Stimulated activated effector memory CD8-positive, alpha-beta T cell treated with anti-CD3 and anti-CD28 coated beads, Interleukin-12 subunit alpha, Interleukin-12 subunit beta, amount 100 ng/mL, for 72 hours (primary cell): Measurements from ENCODE around the gene TRIM71.
"Not testable (repeated sequence)": the region's sequence is repeated elsewhere in the genome, so short reads cannot be mapped to it uniquely, and the experiment has no call there.

Experiments used
- ATAC-seq: fragments of 150-1000 bp; cut with Tn5 transposase; 2 replicates; pipeline ENCODE4 v1.10.0; 2021
- DNase-seq, 2 donors: peaks; one replicate each; pipeline ENCODE4 v3.0.0; 2021 to 2022; ENCODE audit warnings: low spot score in 2 of 2
- H3K27ac Mint-ChIP-seq: one replicate; pipeline ENCODE4 v1.8.0; 2022; ENCODE audit warnings: mild to moderate bottlenecking, mixed read lengths
- H3K36me3 Mint-ChIP-seq: one replicate; pipeline ENCODE4 v1.8.0; 2022; ENCODE audit warnings: mild to moderate bottlenecking, mixed read lengths
- H3K4me1 Mint-ChIP-seq: one replicate; pipeline ENCODE4 v1.8.0; 2022; ENCODE audit warnings: mixed read lengths
- H3K4me3 Mint-ChIP-seq: one replicate; pipeline ENCODE4 v1.8.0; 2022; ENCODE audit warnings: mild to moderate bottlenecking, mixed read lengths
- H3K9me3 Mint-ChIP-seq: one replicate; pipeline ENCODE4 v1.8.0; 2022; ENCODE audit warnings: mixed read lengths

TRIM71 gene

DNA sequence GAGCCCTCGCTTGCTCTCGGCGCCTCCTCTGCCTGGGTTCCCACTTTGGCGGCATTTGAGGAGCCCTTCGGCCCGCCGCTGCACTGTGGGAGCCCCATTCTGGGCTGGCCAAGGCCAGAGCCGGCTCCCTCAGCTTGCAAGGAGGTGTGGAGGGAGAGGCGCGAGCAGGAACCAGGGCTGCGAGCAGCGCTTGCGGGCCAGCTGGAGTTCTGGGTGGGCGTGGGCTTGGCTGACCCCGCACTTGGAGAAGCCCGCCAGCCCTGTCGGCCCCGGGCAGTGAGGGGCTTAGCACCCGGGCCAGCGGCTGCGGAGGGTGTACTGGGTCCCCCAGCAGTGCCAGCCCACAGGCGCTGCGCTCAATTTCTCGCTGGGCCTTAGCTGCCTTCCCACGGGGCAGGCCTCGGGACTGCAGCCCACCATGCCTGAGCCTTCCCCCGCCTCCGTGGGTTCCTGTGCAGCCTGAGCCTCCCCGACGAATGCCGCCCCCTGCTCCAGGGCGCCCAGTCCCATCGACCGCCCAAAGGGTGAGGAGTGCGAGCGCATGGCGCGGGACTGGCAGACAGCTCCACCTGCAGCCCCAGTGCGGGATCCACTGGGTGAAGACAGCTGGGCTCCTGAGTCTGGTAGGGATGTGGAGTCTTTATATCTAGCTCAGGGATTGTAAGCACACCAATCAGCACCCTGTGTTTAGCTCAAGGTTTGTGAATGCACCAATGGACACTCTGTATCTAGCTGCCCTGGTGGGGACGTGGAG, 121.9 kb downstream of the TRIM71 start:
- not testable (repeated sequence) for H3K9me3 Mint-ChIP-seq, DNase-seq, H3K4me3 Mint-ChIP-seq, H3K4me1 Mint-ChIP-seq, ATAC-seq, H3K36me3 Mint-ChIP-seq, H3K27ac Mint-ChIP-seq

DNA sequence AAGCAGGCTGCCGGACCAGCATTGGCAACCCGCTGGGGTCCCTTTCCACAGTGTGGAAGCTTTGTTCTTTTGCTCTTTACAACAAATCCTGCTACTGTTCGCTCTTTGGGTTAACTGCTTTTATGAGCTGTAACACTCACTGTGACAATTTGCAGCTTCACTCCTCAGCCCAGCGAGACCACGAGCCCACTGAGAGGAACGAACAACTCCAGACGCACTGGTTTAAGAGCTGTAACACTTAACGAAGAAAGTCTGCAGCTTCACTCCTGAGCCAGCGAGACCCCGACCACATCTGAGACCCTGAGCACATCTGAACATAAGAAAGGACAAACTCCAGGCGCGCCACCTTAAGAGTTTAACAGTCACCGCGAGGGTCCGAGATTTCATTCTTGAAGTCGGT, 122.9 kb downstream of the TRIM71 start:
- Mint-ChIP-seq H3K27ac (no peak overlapping the region), H3K9me3 (no peaks in the 10 kb centered on the region), H3K4me1 (no peaks in the 10 kb centered on the region), H3K36me3 (no peaks in the 10 kb centered on the region), H3K4me3 (no peak overlapping the region)
- DNase-seq = no peak
- ATAC-seq = no peak

DNA sequence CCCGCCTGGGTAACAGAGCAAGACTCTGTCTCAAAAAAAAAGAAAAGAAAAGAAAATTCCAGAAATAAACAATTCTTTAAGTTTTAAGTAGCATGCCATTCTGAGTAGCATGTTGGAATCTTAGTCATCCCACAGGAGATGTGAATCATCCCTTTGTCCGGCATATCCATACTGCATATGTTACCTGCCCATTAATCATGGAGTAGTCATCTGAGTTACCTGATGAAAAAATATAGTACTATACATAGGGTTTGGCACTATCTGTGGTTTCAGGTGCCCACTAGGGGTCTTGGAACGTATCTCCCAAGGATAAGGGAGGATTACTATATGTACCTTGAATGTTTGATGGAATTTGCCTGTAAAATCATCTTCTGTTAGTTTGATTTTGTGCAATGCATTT, 127.3 kb downstream of the TRIM71 start:
- DNase-seq = no peak
- Mint-ChIP-seq H3K9me3 (no peaks in the 10 kb centered on the region), H3K27ac (no peak overlapping the region), H3K4me1 (peaks cover 11% of the 10 kb centered on the region), H3K4me3 (no peak overlapping the region), H3K36me3 (no peaks in the 10 kb centered on the region)
- no peak for ATAC-seq

DNA sequence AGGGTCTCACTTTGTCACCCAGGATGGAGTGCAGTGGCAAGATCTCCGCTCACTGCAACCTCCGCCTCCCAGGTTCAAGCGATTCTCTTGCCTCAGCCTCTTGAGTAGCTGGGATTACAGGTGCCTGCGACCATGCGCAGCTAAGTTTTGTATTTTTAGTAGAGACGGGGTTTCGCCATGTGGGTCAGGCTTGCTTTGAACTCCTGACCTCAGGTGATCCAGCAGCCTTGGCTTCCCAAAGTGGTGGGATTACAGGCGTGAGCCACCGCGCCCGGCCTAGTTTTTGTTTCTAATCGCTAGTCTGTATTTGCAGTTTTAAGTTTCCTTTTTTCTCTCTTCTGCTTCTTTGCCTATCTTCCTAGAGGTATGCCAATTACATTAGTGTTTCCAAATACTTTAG, 127.8 kb downstream of the TRIM71 start:
- H3K4me3 Mint-ChIP-seq, H3K36me3 Mint-ChIP-seq, DNase-seq, H3K9me3 Mint-ChIP-seq, H3K27ac Mint-ChIP-seq, ATAC-seq: not testable (repeated sequence)
- peaks cover 16% of the 10 kb centered on the region for H3K4me1 Mint-ChIP-seq

DNA sequence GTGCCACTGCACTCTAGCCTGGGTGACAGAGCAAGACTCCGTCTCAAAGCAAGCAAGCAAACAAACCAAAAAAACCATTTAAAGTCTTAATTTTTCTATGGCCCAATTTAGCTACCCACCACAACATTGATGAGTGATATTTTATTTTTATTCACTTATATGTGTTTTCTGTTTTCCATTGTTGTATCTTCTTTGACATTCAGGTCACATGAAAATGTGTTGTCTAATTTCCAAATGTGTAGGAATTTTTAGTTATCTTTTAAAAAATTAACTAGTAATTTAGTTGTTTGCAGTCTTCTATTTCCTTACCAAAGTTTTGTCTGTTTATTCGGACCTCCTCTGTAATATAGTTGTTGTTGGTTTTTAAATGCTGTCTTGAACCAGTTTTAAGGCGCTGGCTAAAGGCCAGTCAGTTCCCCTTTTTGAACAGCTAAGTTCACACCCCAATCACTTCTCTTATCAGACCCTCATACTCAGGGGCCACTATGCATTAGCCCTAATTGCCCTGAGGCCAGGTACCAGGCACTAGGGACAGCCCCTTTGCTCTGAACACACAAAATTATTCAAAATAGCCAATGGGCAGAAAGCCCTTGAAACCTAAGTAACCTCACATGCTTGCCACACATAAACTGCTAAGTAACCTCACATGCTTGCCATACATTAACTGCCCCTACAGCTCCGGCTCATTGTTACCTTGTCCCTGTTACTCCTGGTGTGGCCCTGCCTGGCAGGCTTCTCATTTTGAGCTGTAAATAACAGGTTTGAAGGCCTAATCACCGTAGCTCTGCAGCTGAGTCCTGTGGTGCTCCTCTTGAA, 129.4 kb downstream of the TRIM71 start:
- Mint-ChIP-seq H3K4me3 (no peak overlapping the region), H3K9me3 (no peaks in the 10 kb centered on the region), H3K27ac (no peak overlapping the region), H3K36me3 (peaks cover 2% of the 10 kb centered on the region), H3K4me1 (peaks cover 31% of the 10 kb centered on the region)
- DNase-seq = no peak
- ATAC-seq = peak; percentile 22
